Vagina (tissue), 2 donors: Measurements from ENCODE around the gene SLFN11. TPM values are rescaled to one million over a fixed set of nuclear protein-coding genes. Genes with fewer than 3 reads are reported as not detected.

Source experiments
- DNase-seq, 2 donors: peaks; one replicate each; pipeline ENCODE4 v3.0.0-alpha.2; 2017; ENCODE audit errors: extremely low spot score in 2 of 2
- H3K27ac ChIP-seq: fragments of 200-600 bp; sonication (generic); one replicate; pipeline ENCODE4 v1.5.1; 2019
- H3K27me3 ChIP-seq: fragments of 200-600 bp; sonication (generic); one replicate; pipeline ENCODE4 v1.5.1; 2019
- H3K36me3 ChIP-seq, 2 donors: fragments of 200-600 bp; sonication (generic); one replicate each; pipeline ENCODE4 v1.5.1; 2017 to 2019
- H3K4me1 ChIP-seq: fragments of 200-600 bp; sonication (generic); one replicate; pipeline ENCODE4 v1.5.1; 2019
- H3K4me3 ChIP-seq, 2 donors: fragments of 200-600 bp; sonication (generic); 1 replicate in 1 of 2; 2 replicates in 1 of 2; pipeline ENCODE4 v1.5.1; 2016 to 2019
- H3K9me3 ChIP-seq: fragments of 200-600 bp; sonication (generic); one replicate; pipeline ENCODE4 v1.5.1; 2019
- CTCF ChIP-seq, 3 experiments: fragments of 450-650 bp in 2 of 3; fragments of 200-600 bp in 1 of 3; sonication (generic) in 1 of 3; IDR thresholded peaks; one replicate each; pipeline ENCODE4 v1.5.1; 2017 to 2019; ENCODE audit warnings: antibody characterized with exemption in 3 of 3, mild to moderate bottlenecking in 2 of 3, moderate library complexity in 2 of 3
- POLR2A ChIP-seq, 2 donors: fragments of 450-650 bp; IDR thresholded peaks; one replicate each; pipeline ENCODE4 v1.6.1; 2017; ENCODE audit warnings: antibody characterized with exemption in 2 of 2, mild to moderate bottlenecking in 2 of 2, moderate library complexity in 2 of 2
- POLR2AphosphoS5 ChIP-seq, 2 donors: sonication (generic); formaldehyde crosslinking; IDR thresholded peaks; one replicate each; pipeline ENCODE4 v1.9.0; 2017; ENCODE audit warnings: antibody characterized with exemption in 2 of 2, mild to moderate bottlenecking in 2 of 2, low read depth in 1 of 2; ENCODE audit not compliant: insufficient read depth in 1 of 2
- intact Hi-C: fragments of 100-400 bp; cut with DNase I; formaldehyde crosslinking; loops from one replicate; pipeline ENCODE4 v1.15.1; 2023
- total RNA-seq: library from RNA; depleted of rRNA; stranded (reverse); fragments of >200 nt; gene quantifications from one replicate; pipeline ENCODE4 v1.2.3, GENCODE V29; 2016

The SLFN11 gene
- total RNA-seq, 1 donor from 2014 or later: 21.1 TPM

- Histone ChIP-seq H3K4me1 (peaks cover 12% of the 10 kb centered on the region), H3K4me3 (peak overlapping the region; percentile 64 to 82), H3K36me3 (no peaks in the 10 kb centered on the region), H3K27ac (peak overlapping the region; percentile 100), H3K9me3 (no peaks in the 10 kb centered on the region), H3K27me3 (no peaks in the 10 kb centered on the region)
- TF ChIP-seq CTCF (IDR thresholded peaks at IDR 0.05) (no peak), POLR2AphosphoS5 (IDR thresholded peaks at IDR 0.05; ENCODE audit: insufficient read depth in 1 of 2, low read depth in 1 of 2) (no peak), POLR2A (IDR thresholded peaks at IDR 0.05) (no peak)
- DNase-seq: no peak
- intact Hi-C loops: no loop called here
Measured at GRCh38 chr17:35372846-35373533, 431 bp downstream of the SLFN11 start.

GRCh38 chr17:35371934-35372333, 1.5 kb downstream of the SLFN11 start:
- no peak for DNase-seq
- TF ChIP-seq CTCF (IDR thresholded peaks at IDR 0.05): no peak
- TF ChIP-seq POLR2A (IDR thresholded peaks at IDR 0.05): no peak
- TF ChIP-seq POLR2AphosphoS5 (IDR thresholded peaks at IDR 0.05; ENCODE audit: insufficient read depth in 1 of 2, low read depth in 1 of 2): no peak
- H3K4me3 ChIP-seq: no peak overlapping the region
- H3K36me3 ChIP-seq: no peaks in the 10 kb centered on the region
- no peak overlapping the region for H3K27ac ChIP-seq
- intact Hi-C loops: no loop called here
- peaks cover 17% of the 10 kb centered on the region for H3K4me1 ChIP-seq
- H3K9me3 ChIP-seq: no peaks in the 10 kb centered on the region
- no peaks in the 10 kb centered on the region for H3K27me3 ChIP-seq

GRCh38 chr17:35368081-35368830, 5.2 kb downstream of the SLFN11 start:
- Histone ChIP-seq H3K27ac (no peak overlapping the region), H3K4me3 (no peak overlapping the region), H3K27me3 (no peaks in the 10 kb centered on the region), H3K36me3 (peaks cover 0 to 4% of the 10 kb centered on the region in 2 donors), H3K9me3 (no peaks in the 10 kb centered on the region), H3K4me1 (peaks cover 17% of the 10 kb centered on the region)
- no peak for DNase-seq
- TF ChIP-seq CTCF (IDR thresholded peaks at IDR 0.05) (no peak), POLR2A (IDR thresholded peaks at IDR 0.05) (no peak), POLR2AphosphoS5 (IDR thresholded peaks at IDR 0.05; ENCODE audit: insufficient read depth in 1 of 2, low read depth in 1 of 2) (no peak)
- intact Hi-C loops: loop anchor here (10.0 kb wide), 1 partner anchor 77 kb away; the partner anchor contains the start of gene SLFN13

- H3K27me3 ChIP-seq: no peaks in the 10 kb centered on the region
- intact Hi-C loops: loop anchor here (10.0 kb wide), 1 partner anchor 84 kb away; the partner anchor contains the start of gene SLFN13
- no peak overlapping the region for H3K27ac ChIP-seq
- no peak for TF ChIP-seq POLR2A (IDR thresholded peaks at IDR 0.05)
- TF ChIP-seq CTCF (IDR thresholded peaks at IDR 0.05): no peak
- no peak for TF ChIP-seq POLR2AphosphoS5 (IDR thresholded peaks at IDR 0.05; ENCODE audit: insufficient read depth in 1 of 2, low read depth in 1 of 2)
- no peak for DNase-seq
- peaks cover 8% of the 10 kb centered on the region for H3K4me1 ChIP-seq
- H3K9me3 ChIP-seq: no peaks in the 10 kb centered on the region
- peaks cover 0 to 17% of the 10 kb centered on the region in 2 donors for H3K36me3 ChIP-seq
- no peak overlapping the region for H3K4me3 ChIP-seq
Measured at GRCh38 chr17:35361027-35361426, 12.4 kb downstream of the SLFN11 start.
